GM23248 (cell line): ENCODE measurements around the gene DUSP7.

ENCODE experiments used
- EZH2 ChIP-seq: fragments of 200-600 bp; sonication (generic); IDR thresholded peaks from 2 replicates; pipeline ENCODE4 v1.6.1; 2018; ENCODE audit warnings: antibody characterized with exemption, mild to moderate bottlenecking; ENCODE audit not compliant: insufficient read depth, poor library complexity, severe bottlenecking
- EZH2phosphoT487 ChIP-seq: fragments of 200-600 bp; sonication (generic); IDR thresholded peaks from 2 replicates; pipeline ENCODE4 v1.6.1; 2018; ENCODE audit warnings: antibody characterized with exemption, moderate library complexity, mild to moderate bottlenecking, low read depth; ENCODE audit not compliant: insufficient read depth

DNA sequence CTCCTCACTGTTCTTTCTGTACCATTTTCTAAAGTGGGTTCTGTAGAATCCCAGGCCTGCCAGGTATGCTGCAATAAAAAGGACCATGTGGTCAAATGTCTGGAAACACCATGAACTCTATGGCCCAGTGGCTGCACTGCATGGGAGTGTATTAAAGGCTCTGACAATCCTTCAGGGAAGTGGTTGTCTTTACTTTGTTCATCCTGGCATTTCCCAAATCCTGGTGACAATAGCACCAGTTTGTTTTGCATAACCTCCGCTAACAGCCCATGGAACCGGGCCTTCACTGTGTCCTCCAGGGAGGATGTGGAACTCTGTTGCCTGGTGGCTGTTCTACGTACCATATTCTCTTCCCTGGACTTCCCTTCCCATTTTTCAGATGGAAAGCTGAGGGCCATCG, 11.2 kb upstream of the DUSP7 start:
- TF ChIP-seq EZH2: no peak
- TF ChIP-seq EZH2phosphoT487: no peak
